Breast epithelium (tissue), 3 donors: ENCODE results near the gene IGLL1.

Source experiments
- CTCF ChIP-seq, 3 donors: fragments of 450-650 bp; IDR thresholded peaks; one replicate each; pipeline ENCODE4 v1.5.1; 2016 to 2017; ENCODE audit warnings: antibody characterized with exemption in 3 of 3, mild to moderate bottlenecking in 3 of 3, moderate library complexity in 3 of 3
- POLR2A ChIP-seq: fragments of 450-650 bp; IDR thresholded peaks from one replicate; pipeline ENCODE4 v1.6.1; 2016; ENCODE audit warnings: antibody characterized with exemption, mild to moderate bottlenecking, moderate library complexity
- POLR2AphosphoS5 ChIP-seq, 3 donors: sonication (generic); formaldehyde crosslinking; IDR thresholded peaks; one replicate each; pipeline ENCODE4 v1.6.1; 2017; ENCODE audit warnings: antibody characterized with exemption in 3 of 3

GRCh38 chr22:23579280-23579679 lies 810 bp downstream of the IGLL1 start:
- TF ChIP-seq POLR2A (no peak), POLR2AphosphoS5 (IDR thresholded peaks at IDR 0.05) (no peak), CTCF (IDR thresholded peaks at IDR 0.05) (no peak)
